ENCODE results near the gene NEXN.
"Not testable (repeated sequence)": the region's sequence is repeated elsewhere in the genome, so short reads cannot be mapped to it uniquely, and the experiment has no call there.

NEXN gene

GRCh38 chr1:77972080-77972479 is 83.7 kb downstream of the NEXN start:
- no peak for DNase-seq

GRCh38 chr1:77975386-77975785 is 87.0 kb downstream of the NEXN start:
- DNase-seq, result no peak

GRCh38 chr1:77975907-77976306 is 87.5 kb downstream of the NEXN start:
- DNase-seq, result no peak

DNA sequence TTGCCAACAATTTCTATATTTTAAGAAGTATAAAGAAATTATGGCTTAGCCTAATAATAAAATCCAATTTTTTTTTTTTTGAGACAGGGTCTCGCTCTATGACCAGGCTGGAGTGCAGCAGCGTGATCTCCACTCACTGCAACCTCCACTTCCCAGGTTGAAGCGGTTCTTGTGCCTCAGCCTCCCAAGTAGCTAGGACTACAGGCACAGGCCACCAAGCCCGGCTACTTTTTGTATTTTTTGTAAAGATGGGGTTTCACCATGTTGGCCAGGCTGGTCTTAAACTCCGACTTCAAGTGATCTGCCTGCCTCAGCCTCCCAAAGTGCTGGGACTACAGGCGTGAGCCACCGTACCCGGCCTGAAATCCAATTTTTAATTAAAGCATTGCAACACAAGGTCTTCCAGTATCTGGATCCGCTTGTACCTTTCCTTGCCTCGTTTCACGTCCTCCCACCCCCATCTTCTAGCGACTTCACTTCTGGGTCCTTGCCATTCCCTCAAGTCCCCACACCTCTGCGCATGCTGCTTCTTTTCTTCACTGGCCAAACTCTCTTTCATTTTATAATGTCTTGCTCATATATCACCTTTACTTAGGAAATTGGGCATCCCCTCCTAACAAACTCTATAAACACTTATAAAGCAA is 88.1 kb downstream of the NEXN start:
- DNase-seq, result peak; percentile 18

GRCh38 chr1:77977989-77978292 is 89.5 kb downstream of the NEXN start:
- no peak for DNase-seq

GRCh38 chr1:77978293-77978968 is 90.0 kb downstream of the NEXN start:
- peak; percentile 97 for DNase-seq

- peak; percentile 99 for DNase-seq
Measured at GRCh38 chr1:77978969-77979876, 90.8 kb downstream of the NEXN start, which contains the start of gene FUBP1. TSS of gene FUBP1 (minus strand) at chr1:77979072. CDS start at chr1:77979004, 68 bp downstream.

GRCh38 chr1:77983352-77983996 is 95.0 kb downstream of the NEXN start:
- not testable (repeated sequence) for DNase-seq

GRCh38 chr1:77983997-77984355 is 95.6 kb downstream of the NEXN start:
- DNase-seq, result no peak

GRCh38 chr1:77984629-77985028 is 96.2 kb downstream of the NEXN start:
- no peak for DNase-seq

DNA sequence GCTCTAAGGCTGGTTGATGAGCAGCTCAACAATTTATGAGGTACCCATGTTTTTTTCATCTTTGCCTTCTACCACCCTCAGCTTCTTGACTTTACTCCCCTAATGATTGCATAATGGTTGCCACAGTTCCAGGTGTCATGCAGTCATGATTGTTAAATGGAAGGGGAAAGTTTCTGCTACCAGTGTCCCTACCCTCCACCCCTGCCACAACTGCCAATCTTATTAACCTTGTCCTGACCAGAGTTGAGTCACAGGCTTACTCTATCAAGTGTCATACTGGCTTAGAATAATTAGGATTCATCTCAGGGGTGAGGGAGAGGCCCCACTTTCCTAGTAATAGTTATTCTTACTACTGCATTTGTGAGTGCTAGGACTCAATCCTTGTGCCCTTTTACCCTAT is 98.4 kb downstream of the NEXN start:
- no peak for DNase-seq

GRCh38 chr1:77987919-77988318 is 99.5 kb downstream of the NEXN start:
- no peak for DNase-seq

DNA sequence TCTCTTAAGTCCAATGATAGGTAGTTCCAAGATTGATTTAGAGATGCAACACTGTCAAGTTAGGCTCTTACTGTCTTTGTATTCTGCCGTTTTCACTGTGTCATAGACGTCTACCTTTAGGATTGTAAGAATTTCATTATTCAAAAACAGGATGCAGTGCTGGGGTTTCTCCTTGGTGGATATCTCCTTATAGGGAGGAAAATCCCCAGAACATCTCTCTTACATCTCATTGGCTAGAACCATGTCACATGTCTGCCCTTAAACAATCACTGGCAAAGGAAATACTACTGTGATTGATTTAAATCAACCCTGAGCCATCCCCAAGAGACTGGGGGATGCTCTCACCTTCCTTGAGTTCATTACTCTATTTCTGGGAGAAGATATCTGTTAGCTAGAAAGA is 101.3 kb downstream of the NEXN start:
- no peak for DNase-seq

- DNase-seq, result no peak
Measured at GRCh38 chr1:77990629-77991204, 102.3 kb downstream of the NEXN start.

DNA sequence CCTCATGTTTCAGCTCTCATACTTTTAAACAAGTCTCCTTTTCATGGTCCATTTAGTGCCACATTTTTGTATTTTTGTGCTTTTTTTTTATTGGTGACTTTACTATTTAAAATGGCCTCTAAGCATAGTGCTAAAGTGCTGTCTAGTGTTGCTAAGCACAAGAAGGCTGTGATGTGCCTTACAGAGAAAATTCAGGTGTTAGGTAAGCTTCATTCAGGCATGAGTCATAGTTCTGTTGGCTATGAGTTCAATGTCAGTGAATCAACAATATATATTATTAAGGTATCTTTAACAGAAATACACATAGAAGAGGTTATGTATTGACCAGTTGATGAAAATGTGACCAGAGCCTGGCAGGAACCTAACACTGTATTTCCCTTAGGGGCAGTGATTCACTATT is 103.2 kb downstream of the NEXN start:
- no peak for DNase-seq

Data from NCI-H510A treated with DMSO at 0.1 percent for 48 hours (cell line).